HG03575 (cell line): Measurements from ENCODE around the gene USO1.
"Not testable (repeated sequence)": the region's sequence is repeated elsewhere in the genome, so short reads cannot be mapped to it uniquely, and the experiment has no call there.

Experiments used
- ATAC-seq: cut with Tn5 transposase; IDR thresholded peaks from one replicate; pipeline ENCODE4 v1.9.1; 2021; ENCODE audit not compliant: unreplicated experiment, insufficient number of reproducible peaks, low FRiP score; ENCODE audit errors: extremely low read depth

USO1 gene

GRCh38 chr4:75742451-75742850 is 18.1 kb downstream of the USO1 start:
- ATAC-seq = no peak

GRCh38 chr4:75745161-75745560 is 20.8 kb downstream of the USO1 start:
- ATAC-seq = no peak

- ATAC-seq = no peak
Observed at GRCh38 chr4:75745721-75746199, 21.4 kb downstream of the USO1 start.

GRCh38 chr4:75752637-75753036 is 28.3 kb downstream of the USO1 start:
- no peak for ATAC-seq

- no peak for ATAC-seq
Observed at GRCh38 chr4:75769036-75769435, 44.7 kb downstream of the USO1 start.

GRCh38 chr4:75771607-75772006 is 47.2 kb downstream of the USO1 start:
- no peak for ATAC-seq

GRCh38 chr4:75777589-75777988 is 53.2 kb downstream of the USO1 start:
- no peak for ATAC-seq

GRCh38 chr4:75779105-75779757 is 54.9 kb downstream of the USO1 start:
- ATAC-seq = no peak

- ATAC-seq = no peak
Observed at GRCh38 chr4:75781305-75781704, 56.9 kb downstream of the USO1 start.

GRCh38 chr4:75786526-75786925 is 62.1 kb downstream of the USO1 start:
- no peak for ATAC-seq

- no peak for ATAC-seq
Observed at GRCh38 chr4:75786938-75787337, 62.6 kb downstream of the USO1 start.

GRCh38 chr4:75790024-75790423 is 65.6 kb downstream of the USO1 start:
- ATAC-seq = no peak

GRCh38 chr4:75800972-75801371 is 76.6 kb downstream of the USO1 start:
- ATAC-seq = no peak

GRCh38 chr4:75806035-75806434 is 81.7 kb downstream of the USO1 start:
- not testable (repeated sequence) for ATAC-seq

GRCh38 chr4:75817901-75818300 is 93.5 kb downstream of the USO1 start:
- no peak for ATAC-seq

- ATAC-seq = no peak
Observed at GRCh38 chr4:75819121-75819520, 94.7 kb downstream of the USO1 start.

- no peak for ATAC-seq
Observed at GRCh38 chr4:75820197-75820596, 95.8 kb downstream of the USO1 start.

- ATAC-seq = no peak
Observed at GRCh38 chr4:75820676-75821075, 96.3 kb downstream of the USO1 start.

GRCh38 chr4:75821216-75821615 is 96.8 kb downstream of the USO1 start:
- ATAC-seq = no peak

- ATAC-seq = no peak
Observed at GRCh38 chr4:75821966-75822365, 97.6 kb downstream of the USO1 start.

- ATAC-seq = no peak
Observed at GRCh38 chr4:75822416-75822815, 98.0 kb downstream of the USO1 start.
